Activated naive CD4-positive, alpha-beta T cell treated with anti-CD3 and anti-CD28 coated beads, Interleukin-2, amount 50 U/mL, for 24 hours (primary cell): ENCODE data around the gene RPL36A.

ENCODE experiments used
- H3K27ac Mint-ChIP-seq: one replicate; pipeline ENCODE4 v1.8.0; 2021; ENCODE audit warnings: mild to moderate bottlenecking, mixed read lengths
- H3K27me3 Mint-ChIP-seq: one replicate; pipeline ENCODE4 v1.8.0; 2021; ENCODE audit warnings: mixed read lengths
- H3K36me3 Mint-ChIP-seq: one replicate; pipeline ENCODE4 v1.8.0; 2021; ENCODE audit warnings: mixed read lengths
- H3K4me1 Mint-ChIP-seq: one replicate; pipeline ENCODE4 v1.8.0; 2021; ENCODE audit warnings: mixed read lengths
- H3K4me3 Mint-ChIP-seq: one replicate; pipeline ENCODE4 v1.8.0; 2021; ENCODE audit warnings: mild to moderate bottlenecking, mixed read lengths
- H3K9me3 Mint-ChIP-seq: one replicate; pipeline ENCODE4 v1.8.0; 2021; ENCODE audit warnings: mixed read lengths

Gene RPL36A

GRCh38 chrX:101410461-101410860, 19.6 kb downstream of the RPL36A start:
- Mint-ChIP-seq H3K9me3 (no peaks in the 10 kb centered on the region), H3K4me1 (peaks cover 43% of the 10 kb centered on the region), H3K4me3 (peak overlapping the region; percentile 85), H3K27ac (peak overlapping the region; percentile 78), H3K36me3 (peaks cover 7% of the 10 kb centered on the region), H3K27me3 (no peaks in the 10 kb centered on the region)

GRCh38 chrX:101411984-101412383, 21.2 kb downstream of the RPL36A start:
- peaks cover 7% of the 10 kb centered on the region for H3K36me3 Mint-ChIP-seq
- H3K4me1 Mint-ChIP-seq = peaks cover 48% of the 10 kb centered on the region
- H3K27me3 Mint-ChIP-seq = no peaks in the 10 kb centered on the region
- H3K4me3 Mint-ChIP-seq = no peak overlapping the region
- H3K27ac Mint-ChIP-seq = peak overlapping the region; percentile 17
- H3K9me3 Mint-ChIP-seq = no peaks in the 10 kb centered on the region

GRCh38 chrX:101415180-101416145, 24.7 kb downstream of the RPL36A start:
- Mint-ChIP-seq H3K9me3 (no peaks in the 10 kb centered on the region), H3K27me3 (no peaks in the 10 kb centered on the region), H3K4me1 (peaks cover 66% of the 10 kb centered on the region), H3K36me3 (peaks cover 4% of the 10 kb centered on the region), H3K4me3 (peak overlapping the region; percentile 52), H3K27ac (peak overlapping the region; percentile 93)

- peaks cover 4% of the 10 kb centered on the region for H3K36me3 Mint-ChIP-seq
- no peaks in the 10 kb centered on the region for H3K9me3 Mint-ChIP-seq
- peak overlapping the region; percentile 40 for H3K4me3 Mint-ChIP-seq
- H3K27me3 Mint-ChIP-seq = no peaks in the 10 kb centered on the region
- H3K27ac Mint-ChIP-seq = no peak overlapping the region
- H3K4me1 Mint-ChIP-seq = peaks cover 63% of the 10 kb centered on the region
Measured at GRCh38 chrX:101416691-101417090, 25.9 kb downstream of the RPL36A start.

- H3K4me1 Mint-ChIP-seq = peaks cover 58% of the 10 kb centered on the region
- H3K27ac Mint-ChIP-seq = peak overlapping the region; percentile 97
- no peaks in the 10 kb centered on the region for H3K27me3 Mint-ChIP-seq
- no peaks in the 10 kb centered on the region for H3K9me3 Mint-ChIP-seq
- peak overlapping the region; percentile 82 for H3K4me3 Mint-ChIP-seq
- H3K36me3 Mint-ChIP-seq = peaks cover 4% of the 10 kb centered on the region
Measured at GRCh38 chrX:101417190-101417589, 26.4 kb downstream of the RPL36A start.

- Mint-ChIP-seq H3K4me1 (peaks cover 48% of the 10 kb centered on the region), H3K36me3 (no peaks in the 10 kb centered on the region)
Measured at GRCh38 chrX:101417981-101418841, 27.4 kb downstream of the RPL36A start.

GRCh38 chrX:101419489-101419888, 28.7 kb downstream of the RPL36A start:
- H3K27me3 Mint-ChIP-seq = no peaks in the 10 kb centered on the region
- no peaks in the 10 kb centered on the region for H3K9me3 Mint-ChIP-seq
- H3K4me3 Mint-ChIP-seq = peak overlapping the region; percentile 63
- H3K4me1 Mint-ChIP-seq = peaks cover 45% of the 10 kb centered on the region
- H3K27ac Mint-ChIP-seq = peak overlapping the region; percentile 74
- H3K36me3 Mint-ChIP-seq = no peaks in the 10 kb centered on the region

More at GRCh38 chrX:101417981-101418841, 27.4 kb downstream of the RPL36A start:
- no peaks in the 10 kb centered on the region for H3K9me3 Mint-ChIP-seq
- H3K27me3 Mint-ChIP-seq = no peaks in the 10 kb centered on the region
- peak overlapping the region; percentile 82 for H3K4me3 Mint-ChIP-seq
- H3K27ac Mint-ChIP-seq = peak overlapping the region; percentile 97

GRCh38 chrX:101427954-101428353, 37.1 kb downstream of the RPL36A start:
- Mint-ChIP-seq H3K9me3 (no peaks in the 10 kb centered on the region), H3K4me1 (peaks cover 16% of the 10 kb centered on the region), H3K27ac (no peak overlapping the region), H3K27me3 (no peaks in the 10 kb centered on the region), H3K36me3 (peaks cover 13% of the 10 kb centered on the region), H3K4me3 (no peak overlapping the region)

GRCh38 chrX:101429934-101430333, 39.1 kb downstream of the RPL36A start:
- peaks cover 11% of the 10 kb centered on the region for H3K36me3 Mint-ChIP-seq
- H3K9me3 Mint-ChIP-seq = no peaks in the 10 kb centered on the region
- H3K4me1 Mint-ChIP-seq = peaks cover 15% of the 10 kb centered on the region
- H3K27me3 Mint-ChIP-seq = no peaks in the 10 kb centered on the region
- H3K4me3 Mint-ChIP-seq = no peak overlapping the region
- H3K27ac Mint-ChIP-seq = peak overlapping the region; percentile 55

GRCh38 chrX:101430457-101431078, 39.8 kb downstream of the RPL36A start:
- Mint-ChIP-seq H3K36me3 (peaks cover 7% of the 10 kb centered on the region), H3K4me3 (no peak overlapping the region), H3K9me3 (no peaks in the 10 kb centered on the region), H3K27ac (no peak overlapping the region), H3K27me3 (no peaks in the 10 kb centered on the region), H3K4me1 (peaks cover 12% of the 10 kb centered on the region)

GRCh38 chrX:101442085-101442484, 51.3 kb downstream of the RPL36A start:
- H3K4me3 Mint-ChIP-seq = no peak overlapping the region
- H3K9me3 Mint-ChIP-seq = no peaks in the 10 kb centered on the region
- no peaks in the 10 kb centered on the region for H3K4me1 Mint-ChIP-seq
- H3K36me3 Mint-ChIP-seq = peaks cover 17% of the 10 kb centered on the region
- H3K27ac Mint-ChIP-seq = no peak overlapping the region
- no peaks in the 10 kb centered on the region for H3K27me3 Mint-ChIP-seq
